Fibroblast of skin of left biceps (primary cell): ENCODE data around the gene NLRC5.

ENCODE experiments used
- DNase-seq, 2 experiments: peaks; one replicate each; pipeline ENCODE4 v3.0.0-alpha.2; 2013; ENCODE audit warnings: low read depth in 2 of 2

NLRC5 gene, protein sequence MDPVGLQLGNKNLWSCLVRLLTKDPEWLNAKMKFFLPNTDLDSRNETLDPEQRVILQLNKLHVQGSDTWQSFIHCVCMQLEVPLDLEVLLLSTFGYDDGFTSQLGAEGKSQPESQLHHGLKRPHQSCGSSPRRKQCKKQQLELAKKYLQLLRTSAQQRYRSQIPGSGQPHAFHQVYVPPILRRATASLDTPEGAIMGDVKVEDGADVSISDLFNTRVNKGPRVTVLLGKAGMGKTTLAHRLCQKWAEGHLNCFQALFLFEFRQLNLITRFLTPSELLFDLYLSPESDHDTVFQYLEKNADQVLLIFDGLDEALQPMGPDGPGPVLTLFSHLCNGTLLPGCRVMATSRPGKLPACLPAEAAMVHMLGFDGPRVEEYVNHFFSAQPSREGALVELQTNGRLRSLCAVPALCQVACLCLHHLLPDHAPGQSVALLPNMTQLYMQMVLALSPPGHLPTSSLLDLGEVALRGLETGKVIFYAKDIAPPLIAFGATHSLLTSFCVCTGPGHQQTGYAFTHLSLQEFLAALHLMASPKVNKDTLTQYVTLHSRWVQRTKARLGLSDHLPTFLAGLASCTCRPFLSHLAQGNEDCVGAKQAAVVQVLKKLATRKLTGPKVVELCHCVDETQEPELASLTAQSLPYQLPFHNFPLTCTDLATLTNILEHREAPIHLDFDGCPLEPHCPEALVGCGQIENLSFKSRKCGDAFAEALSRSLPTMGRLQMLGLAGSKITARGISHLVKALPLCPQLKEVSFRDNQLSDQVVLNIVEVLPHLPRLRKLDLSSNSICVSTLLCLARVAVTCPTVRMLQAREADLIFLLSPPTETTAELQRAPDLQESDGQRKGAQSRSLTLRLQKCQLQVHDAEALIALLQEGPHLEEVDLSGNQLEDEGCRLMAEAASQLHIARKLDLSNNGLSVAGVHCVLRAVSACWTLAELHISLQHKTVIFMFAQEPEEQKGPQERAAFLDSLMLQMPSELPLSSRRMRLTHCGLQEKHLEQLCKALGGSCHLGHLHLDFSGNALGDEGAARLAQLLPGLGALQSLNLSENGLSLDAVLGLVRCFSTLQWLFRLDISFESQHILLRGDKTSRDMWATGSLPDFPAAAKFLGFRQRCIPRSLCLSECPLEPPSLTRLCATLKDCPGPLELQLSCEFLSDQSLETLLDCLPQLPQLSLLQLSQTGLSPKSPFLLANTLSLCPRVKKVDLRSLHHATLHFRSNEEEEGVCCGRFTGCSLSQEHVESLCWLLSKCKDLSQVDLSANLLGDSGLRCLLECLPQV (N-terminal part only)

DNA sequence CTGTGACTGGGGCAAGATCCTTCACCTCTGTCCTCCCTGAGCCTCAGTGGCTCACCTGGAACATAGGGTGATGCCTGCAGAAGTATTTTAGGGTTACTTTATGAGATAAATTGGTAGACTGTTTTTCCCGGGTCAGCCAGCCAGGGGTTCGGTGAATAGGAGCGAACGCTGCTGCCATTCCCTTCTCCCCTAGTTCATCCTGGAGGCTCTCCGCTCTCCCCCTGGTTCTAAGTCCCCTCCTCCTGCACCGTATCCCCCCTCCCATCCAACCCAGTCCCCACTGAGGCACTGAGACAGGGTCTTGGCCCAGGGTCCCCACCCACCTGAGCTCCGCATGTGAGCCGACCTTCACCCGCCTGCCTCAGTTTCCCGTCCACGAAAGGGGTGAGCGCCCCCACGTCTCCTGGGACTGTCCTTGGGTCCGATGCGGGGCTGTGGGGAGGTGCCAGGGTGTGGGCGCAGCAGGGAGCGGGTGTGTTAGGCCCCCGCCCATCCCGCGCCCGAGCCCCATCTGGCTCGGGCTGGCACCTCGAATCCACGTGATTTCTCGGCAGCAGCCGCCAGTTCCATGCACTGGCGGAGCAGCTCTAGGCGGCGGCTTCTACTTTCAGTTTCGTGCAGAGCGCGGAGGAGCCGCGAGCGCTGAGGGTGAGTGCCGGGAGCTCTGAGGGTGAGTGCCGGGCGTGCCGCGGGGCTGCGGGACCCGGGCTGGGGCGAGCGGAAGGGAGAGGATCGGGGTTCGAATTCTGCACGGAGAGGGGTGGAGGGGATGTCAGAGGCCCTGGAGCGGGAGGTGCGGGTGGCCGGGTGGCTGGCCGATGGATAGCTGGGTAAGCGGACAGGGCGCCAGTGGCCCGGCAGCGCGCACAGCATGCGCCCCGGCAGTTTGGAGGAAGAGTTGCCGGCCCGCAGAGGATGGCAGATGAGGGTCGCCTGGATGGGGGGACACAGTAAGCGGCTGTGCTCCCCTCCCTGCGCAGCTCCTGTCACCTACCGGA, at the start of gene NLRC5:
Gene NLRC5, plus strand, starts transcription at position 610 of the 998 bp plus-strand sequence. CDS start 31,156 bp downstream, outside the sequence.
- DNase-seq: peak; percentile 49 to 52

DNA sequence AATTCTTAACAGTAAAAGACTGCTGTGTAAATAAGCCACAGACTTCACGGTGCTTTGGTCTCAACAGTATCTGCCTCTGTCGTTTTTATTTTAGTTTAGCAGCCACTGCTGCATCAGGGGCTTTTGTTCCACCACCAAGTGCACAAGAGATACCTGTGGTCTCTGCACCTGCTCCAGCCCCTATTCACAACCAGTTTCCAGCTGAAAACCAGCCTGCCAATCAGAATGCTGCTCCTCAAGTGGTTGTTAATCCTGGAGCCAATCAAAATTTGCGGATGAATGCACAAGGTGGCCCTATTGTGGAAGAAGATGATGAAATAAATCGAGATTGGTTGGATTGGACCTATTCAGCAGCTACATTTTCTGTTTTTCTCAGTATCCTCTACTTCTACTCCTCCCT, 49.6 kb upstream of the NLRC5 start:
- DNase-seq: no peak

DNA sequence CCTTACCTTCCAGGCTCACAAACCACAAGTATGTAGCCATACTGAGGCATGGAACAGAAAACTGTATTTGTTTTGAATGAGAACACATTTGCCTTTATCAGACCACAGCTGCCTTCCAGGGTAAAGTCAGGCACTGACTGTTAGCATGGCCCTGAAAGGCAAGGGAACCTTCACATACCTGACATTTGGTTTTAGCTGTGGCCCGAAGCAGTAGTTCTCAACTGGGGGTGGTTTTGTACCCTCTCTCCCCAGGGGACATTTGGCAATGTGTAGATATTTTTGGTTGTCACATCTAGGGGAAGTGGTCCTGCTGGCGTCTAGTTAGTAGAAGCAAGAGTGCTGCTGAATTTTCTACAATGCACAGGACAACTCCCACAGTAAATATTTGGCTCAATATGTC, 48.3 kb upstream of the NLRC5 start:
- DNase-seq: no peak

DNA sequence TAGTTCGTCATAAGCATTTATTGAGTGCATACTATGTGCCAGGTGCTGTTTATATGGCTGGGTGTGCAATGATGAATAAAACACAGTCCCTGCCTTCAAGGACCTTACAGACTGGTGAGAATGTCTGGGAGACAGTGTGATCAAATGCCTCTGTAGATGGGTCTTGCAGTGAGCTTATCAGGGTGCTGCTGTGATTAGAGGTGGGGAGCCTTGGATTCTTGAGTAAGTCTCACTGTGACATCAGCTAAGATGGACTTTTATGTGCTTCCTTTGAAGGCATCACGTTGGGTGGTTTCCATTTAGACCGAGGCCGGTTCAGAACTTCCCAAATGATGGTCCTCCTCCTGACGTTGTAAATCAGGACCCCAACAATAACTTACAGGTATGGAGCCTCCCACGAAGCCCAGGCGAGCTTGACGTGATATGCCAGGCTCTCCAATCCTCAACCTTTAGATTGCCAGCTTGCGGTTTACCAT, 47.5 kb upstream of the NLRC5 start:
- no peak for DNase-seq

DNA sequence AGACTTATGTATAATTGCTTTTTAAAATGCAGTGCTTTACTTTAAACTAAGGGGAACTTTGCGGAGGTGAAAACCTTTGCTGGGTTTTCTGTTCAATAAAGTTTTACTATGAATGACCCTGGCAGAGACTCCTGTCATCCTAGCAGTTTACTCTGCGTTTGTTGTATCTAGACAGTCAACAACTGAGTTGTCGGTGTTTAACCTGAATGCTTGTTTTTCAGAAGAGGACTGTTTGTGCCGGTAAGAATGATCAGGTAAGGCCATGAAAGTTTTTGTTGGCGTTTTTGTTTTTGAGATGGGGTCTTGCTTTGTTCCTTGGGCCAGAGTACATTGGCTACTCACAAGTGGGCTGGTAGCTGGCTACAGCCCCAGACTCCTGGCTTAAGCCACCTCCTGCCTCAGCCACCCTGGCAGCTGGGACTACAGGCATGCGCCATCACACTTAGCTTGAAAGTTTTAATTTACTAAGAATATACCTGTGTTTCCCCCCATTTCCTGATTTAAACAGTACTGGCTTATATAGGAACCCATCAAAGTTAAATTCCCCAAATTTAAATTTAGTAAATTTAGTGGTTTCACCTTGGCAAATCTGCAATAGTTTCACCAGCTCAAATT, 45.5 kb upstream of the NLRC5 start:
- DNase-seq: no peak

DNA sequence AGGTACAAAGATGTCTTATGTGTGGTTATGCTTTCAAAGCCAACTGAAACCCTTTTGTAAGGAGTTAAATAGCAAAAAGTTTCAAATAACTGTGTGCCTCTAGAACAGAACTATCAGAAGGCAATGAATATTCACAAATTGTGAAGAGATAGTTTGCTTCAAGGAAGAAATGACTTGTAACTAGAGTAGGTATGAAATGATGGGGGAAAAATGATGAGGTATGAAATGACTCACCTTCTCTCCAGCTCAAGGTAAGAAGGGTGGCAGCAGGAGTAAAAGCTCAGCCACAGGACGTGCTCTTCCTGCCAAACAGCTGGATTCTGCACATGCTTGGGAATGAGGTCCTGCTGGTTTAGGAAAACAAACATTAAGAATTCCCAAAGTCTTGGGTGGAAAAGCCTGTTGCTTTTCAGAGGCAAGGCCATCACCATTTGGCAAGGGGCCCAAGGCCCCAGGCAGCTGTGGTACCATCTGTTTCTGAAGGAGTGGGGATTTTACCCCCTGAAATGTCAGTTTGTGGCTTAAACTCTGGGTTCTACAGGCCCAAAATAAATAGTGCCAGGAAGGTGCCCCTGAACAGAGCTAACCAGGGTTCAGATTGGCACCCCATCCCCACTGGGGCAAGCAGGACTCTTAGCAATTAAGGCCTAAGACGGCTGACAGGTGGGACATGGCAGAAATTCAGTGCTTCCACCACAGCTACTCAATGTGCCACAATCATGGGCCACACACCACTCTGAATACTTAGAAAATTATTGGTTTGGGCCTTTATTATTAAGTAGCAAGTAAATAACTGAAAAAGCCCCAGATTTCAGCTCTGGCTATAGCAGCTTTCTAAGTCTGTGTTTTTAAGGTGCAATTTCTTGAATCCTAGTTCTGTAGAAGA, 44.2 kb upstream of the NLRC5 start:
- no peak for DNase-seq

DNA sequence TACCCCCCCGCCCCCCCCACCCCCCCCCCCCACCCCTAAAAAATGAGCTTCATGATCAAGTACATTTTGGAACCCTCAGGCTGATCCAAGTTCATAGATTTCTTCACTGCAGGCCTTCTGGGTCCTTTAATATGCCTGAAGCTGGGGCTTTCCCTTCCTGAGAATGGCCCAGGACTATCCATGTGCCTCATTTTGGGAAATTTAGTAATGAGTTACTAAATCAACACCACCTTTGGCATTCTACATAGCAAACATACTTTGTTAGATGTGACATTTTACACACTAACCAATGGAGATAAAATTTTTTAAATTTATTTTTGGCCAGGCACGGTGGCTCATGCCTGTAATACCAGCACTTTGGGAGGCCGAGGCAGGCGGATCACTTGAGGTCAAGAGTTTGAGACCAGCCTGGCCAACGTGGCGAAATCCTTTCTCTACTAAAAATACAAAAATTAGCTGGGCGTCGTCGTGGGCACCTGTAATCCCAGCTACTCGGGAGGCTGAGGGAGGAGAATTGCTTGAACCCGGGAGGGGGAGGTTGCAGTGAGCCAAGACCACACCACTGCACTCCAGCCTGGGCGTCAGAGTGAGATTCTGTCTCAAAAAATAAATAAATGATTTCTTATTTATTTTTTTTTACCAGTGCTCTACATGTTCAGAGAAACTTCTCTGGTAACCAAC, 43.4 kb upstream of the NLRC5 start:
- DNase-seq: no peak

DNA sequence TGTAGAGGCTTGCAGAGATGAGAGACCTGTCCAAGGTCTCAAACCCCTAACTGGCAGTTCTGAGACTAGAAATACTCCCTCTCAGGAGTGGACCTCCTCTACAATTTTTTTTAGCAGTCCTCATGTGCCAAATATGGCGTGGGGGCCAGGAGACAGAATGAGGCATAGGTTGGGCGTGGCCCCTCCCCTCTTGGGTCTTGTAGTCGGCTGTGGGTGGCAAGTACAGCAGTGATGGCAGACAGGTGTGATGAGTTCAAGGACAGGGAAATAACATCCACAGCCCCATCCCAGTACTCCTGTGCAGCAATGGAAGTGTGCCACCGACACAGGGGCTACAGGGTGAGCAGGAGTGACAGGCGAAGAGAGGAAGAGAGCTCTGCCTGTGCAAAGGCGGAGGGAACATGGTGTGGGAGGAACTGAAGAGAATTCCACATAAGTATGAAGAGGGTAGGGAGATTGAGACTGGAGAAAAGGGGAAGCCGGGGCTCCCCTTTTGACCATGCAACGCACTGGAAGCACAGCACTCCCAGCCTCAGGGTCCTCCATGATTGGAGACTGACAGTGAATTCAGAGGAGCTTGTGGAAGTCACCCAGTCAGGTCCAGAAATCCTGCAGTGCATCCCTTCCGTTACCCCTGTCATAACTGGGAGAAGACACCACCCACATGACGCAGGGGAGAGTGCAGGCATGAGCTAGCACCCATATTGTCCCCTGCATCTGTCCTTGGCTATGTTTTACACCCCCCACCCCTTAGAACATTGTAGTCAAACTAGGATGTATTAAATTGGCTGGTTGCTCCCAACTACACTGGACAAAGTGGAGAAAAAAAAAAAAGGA, 42.4 kb upstream of the NLRC5 start:
- DNase-seq: no peak

DNA sequence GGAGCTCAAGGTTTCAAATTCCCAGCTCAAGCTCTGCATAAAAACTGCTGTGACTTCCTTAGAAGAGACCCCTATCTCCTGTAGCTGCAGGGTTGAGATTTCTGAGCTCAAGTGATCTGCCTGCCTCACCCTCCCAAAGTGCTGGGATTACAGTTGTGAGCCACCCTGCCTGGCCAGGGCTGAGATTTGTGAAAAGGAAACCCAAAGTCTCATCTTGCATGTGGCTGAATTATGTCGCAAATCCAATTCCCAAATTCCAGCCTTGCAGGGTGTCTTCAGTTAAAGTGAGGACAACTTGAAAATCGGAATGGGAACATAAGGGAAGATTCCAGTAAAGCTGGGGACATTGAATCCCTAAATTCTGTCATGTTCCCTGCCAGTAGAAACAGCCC, 41.8 kb upstream of the NLRC5 start:
- DNase-seq: no peak

DNA sequence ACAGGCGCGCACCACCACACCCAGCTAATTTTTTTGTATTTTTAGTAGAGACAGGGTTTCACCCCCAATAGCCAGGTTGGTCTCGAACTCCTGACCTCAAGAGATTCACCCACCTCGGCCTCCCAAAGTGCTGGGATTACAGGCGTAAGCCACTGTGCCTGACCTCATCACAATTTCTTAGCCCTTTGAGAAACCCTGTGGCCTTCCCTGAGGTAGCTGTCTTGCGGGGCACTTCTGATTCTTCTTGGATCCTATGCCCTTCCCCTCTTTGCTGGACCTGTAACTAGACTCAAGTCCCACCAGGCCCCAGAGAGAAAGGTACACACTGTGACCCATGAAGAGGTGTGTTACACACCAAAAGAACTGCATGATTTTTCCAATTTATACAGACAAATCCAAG, 41.1 kb upstream of the NLRC5 start:
- no peak for DNase-seq

DNA sequence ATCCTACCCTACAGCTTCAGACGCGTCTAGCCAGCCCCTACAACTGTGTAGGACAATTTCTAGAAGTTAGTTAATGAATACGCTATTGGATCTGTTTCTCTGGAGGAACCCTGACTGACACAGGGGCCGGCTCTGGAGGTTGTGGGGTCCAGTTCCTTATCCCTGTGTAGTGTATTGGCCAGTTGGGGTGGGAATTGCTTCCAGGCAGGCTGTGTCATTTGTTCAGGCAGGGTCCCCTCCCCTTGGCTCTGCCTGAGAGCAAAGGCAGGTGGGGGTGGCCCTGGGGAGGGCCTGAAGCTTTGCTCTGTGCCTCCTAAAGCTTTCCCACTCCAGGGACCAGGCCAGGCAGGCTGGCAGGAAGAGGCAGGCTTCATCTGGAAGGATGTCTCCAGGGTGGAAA, 39.3 kb upstream of the NLRC5 start:
- DNase-seq: no peak

DNA sequence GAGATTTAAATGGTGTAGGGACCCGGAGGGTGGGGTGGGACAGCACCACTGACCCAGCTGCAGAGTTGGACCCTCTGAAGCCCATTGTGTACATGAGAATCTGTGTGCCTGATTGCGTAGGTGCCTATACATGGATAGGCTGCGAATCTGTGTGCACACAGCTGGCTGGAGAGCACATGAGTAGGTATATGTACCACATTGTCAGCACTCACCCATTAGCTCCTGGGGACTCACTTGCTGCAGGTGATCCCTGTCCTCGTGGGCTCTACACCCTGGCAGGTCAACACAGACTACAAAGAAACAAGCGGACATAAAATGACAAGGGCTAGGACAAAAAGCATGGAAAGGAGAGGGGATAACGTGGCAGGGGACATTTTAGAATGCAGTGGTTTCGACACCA, 38.9 kb upstream of the NLRC5 start:
- no peak for DNase-seq

DNA sequence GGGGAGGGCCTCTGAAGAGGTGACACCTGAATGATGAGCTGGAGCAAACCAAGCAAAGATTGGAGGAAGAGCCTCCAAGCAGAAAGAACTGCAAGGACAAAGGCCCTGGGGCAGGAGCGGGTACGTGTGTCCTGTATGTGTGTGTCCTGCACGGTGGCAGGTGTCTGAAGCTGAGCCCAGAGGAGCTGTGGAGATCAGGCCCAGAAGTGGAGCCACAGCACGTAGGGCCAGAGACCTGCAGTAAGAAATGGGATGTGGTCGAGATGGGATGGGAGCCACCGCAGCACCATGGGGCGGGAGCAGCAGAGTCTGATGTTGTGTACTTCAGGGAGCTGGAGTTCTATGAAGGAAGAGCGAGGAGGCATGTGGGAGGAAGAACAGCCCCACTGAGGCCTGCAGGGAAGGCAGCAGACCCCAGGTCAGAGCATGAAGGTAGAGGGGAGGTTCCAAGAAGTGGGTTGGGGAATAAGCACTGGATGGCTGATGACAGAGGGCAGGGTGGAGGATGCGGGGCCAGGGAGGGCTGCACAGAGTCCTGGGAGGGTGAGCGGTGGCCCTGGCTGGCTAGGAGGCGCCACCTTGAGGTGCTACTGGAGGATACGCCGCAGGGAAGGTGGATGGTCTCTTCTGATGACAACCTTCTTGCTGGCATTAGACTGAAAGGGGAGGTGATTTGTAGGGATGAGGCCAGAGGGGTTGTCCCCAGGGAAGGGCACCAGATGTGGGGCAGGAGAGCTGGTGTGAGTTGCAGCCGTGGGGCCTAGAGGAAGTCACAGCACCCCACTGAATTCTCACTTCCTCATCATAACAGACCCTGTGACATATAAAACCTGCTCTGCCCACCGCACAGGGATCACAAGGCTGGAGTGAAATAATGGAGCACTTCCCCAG, 38.2 kb upstream of the NLRC5 start:
- DNase-seq: no peak

DNA sequence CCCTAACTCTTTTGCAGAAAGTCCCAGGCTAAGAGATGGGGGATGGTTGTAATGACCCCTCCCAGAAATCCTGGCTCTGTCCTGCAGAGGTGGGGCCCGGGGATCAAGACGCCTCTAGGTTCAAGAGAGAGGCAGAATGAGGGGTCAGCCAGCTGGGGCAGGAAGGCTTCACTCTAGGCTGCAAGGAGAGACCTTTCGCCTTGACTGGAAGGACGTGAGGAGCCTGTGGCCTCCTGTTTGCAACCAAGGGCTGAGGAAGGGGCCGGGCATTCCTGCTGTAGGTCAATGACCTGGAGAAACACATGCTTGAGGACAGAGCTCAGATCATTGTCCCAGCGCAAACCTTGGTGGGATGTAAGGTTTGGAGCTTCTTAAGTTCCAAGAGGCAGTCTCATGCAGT, 36.4 kb upstream of the NLRC5 start:
- no peak for DNase-seq

DNA sequence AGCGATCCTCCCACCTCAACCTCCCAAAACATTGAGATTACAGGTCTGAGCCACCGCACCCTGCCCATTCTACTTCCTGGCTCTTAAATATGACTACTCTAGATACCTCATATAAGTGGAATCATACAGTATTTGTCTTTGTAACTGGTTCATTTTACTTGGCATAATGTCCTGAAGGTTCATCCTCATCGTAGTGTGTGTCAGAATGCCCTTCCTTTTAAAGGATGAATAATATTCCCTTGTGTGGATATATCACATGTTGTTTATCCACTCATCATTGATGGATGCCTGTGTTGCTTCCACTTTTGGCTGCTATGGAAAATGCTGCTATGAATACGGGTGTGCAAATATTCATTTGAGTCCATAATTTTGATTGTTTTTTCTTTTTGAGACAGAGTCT, 33.3 kb upstream of the NLRC5 start:
- no peak for DNase-seq

DNA sequence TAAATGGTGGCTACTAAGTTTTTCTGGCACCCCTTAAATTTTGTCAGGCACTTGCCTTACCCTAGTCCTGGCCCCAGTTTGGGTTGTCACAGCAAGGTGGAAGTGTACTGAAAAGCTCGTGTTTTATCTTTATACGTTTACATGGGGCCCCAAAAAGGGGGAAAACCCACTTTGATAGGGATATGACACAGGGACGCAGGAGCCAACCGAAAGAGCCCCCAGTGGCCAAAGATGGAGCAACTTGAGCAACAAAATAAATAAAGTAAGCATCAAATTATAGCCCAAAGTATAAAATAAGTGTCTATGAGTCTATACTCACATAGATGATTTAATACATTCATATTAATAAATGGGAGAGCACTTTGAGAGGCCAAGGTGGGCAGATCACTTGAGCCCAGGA, 32.6 kb upstream of the NLRC5 start:
- DNase-seq: no peak
